MCF 10A (cell line): ENCODE data around the gene KRT72. TPM values are rescaled to one million over a fixed set of nuclear protein-coding genes. Genes with fewer than 3 reads are reported as not detected.

Source experiments
- BruUV-seq: library from RNA; stranded (reverse); fragments of 400-500 nt; replicated peaks from 2 replicates; lab custom pipeline; 2021; lab: Mats Ljungman, UMichigan
- CTCF ChIA-PET: fragments of 300-600 bp; sonication (Branson Sonifier 250); formaldehyde crosslinking; extraction: SDS; loops from one replicate; lab custom pipeline; 2021; ENCODE audit warnings: antibody characterized with exemption, inconsistent platforms; lab: Yijun Ruan, JAX
- POLR2A ChIA-PET: fragments of 300-600, 350-650 bp; sonication (Branson Sonifier 250); formaldehyde crosslinking; extraction: SDS; loops from one replicate; lab custom pipeline; 2020; ENCODE audit warnings: antibody characterized with exemption, inconsistent platforms; lab: Yijun Ruan, JAX
- DNase-seq: peaks from one replicate; pipeline ENCODE4 v3.0.0-alpha.2; 2018; ENCODE audit not compliant: unreplicated experiment
- H3K27ac Mint-ChIP-seq: one replicate; pipeline ENCODE4 v1.8.0; 2022; ENCODE audit warnings: mild to moderate bottlenecking, low read depth, mixed read lengths; ENCODE audit not compliant: unreplicated experiment
- H3K27me3 Mint-ChIP-seq: one replicate; pipeline ENCODE4 v1.8.0; 2022; ENCODE audit warnings: mixed read lengths; ENCODE audit not compliant: insufficient read depth, unreplicated experiment
- H3K36me3 Mint-ChIP-seq: one replicate; pipeline ENCODE4 v1.8.0; 2022; ENCODE audit warnings: mild to moderate bottlenecking, moderate library complexity, mixed read lengths; ENCODE audit not compliant: insufficient read depth, unreplicated experiment
- H3K4me1 Mint-ChIP-seq: one replicate; pipeline ENCODE4 v1.8.0; 2022; ENCODE audit warnings: mixed read lengths; ENCODE audit not compliant: insufficient read depth, unreplicated experiment
- H3K4me3 Mint-ChIP-seq: one replicate; pipeline ENCODE4 v1.8.0; 2022; ENCODE audit warnings: mild to moderate bottlenecking, moderate library complexity, mixed read lengths; ENCODE audit not compliant: unreplicated experiment
- H3K9me3 Mint-ChIP-seq: one replicate; pipeline ENCODE4 v1.8.0; 2022; ENCODE audit warnings: mixed read lengths; ENCODE audit not compliant: unreplicated experiment
- intact Hi-C: fragments of 100-400 bp; cut with micrococcal nuclease; formaldehyde crosslinking; loops from 2 replicates; pipeline ENCODE4 v1.14.1; 2022
- total RNA-seq: library from RNA; stranded (reverse); gene quantifications from 2 replicates; pipeline ENCODE4 v1.2.3, GENCODE V29; 2022
- TF ChIP-seq, protein P1 (sequence below): fragments of 200-600 bp; IDR thresholded peaks from one replicate; pipeline ENCODE4 v1.8.0; 2022; ENCODE audit warnings: antibody characterized with exemption, mild to moderate bottlenecking; ENCODE audit not compliant: unreplicated experiment

Gene KRT72
- total RNA-seq, 1 experiment from 2014 or later: not detected

DNA sequence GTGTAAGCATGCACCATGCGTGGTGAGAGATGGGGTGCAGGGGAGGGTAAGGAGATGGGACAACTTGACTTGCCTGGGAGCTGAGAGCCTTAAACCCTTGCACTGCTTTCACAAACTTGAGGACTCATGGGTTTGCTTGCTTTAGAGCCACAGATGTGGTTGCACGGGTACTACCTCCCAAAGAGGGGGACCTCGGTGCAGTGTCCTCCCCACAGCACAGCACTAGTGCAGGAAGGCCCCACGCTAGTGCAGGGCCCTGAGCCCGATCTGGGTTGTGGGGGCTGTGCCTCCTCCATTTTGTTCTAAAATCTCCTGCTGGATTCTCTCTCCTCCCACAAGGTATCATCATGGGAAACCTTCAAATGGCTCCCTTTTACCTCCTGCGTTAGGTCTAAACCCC lies 11.2 kb downstream of the KRT72 start:
- Mint-ChIP-seq H3K4me1 (no peaks in the 10 kb centered on the region), H3K27ac (no peak overlapping the region), H3K27me3 (peaks cover 22% of the 10 kb centered on the region), H3K9me3 (no peaks in the 10 kb centered on the region), H3K4me3 (no peak overlapping the region), H3K36me3 (no peaks in the 10 kb centered on the region)
- TF ChIP-seq, protein P1, sequence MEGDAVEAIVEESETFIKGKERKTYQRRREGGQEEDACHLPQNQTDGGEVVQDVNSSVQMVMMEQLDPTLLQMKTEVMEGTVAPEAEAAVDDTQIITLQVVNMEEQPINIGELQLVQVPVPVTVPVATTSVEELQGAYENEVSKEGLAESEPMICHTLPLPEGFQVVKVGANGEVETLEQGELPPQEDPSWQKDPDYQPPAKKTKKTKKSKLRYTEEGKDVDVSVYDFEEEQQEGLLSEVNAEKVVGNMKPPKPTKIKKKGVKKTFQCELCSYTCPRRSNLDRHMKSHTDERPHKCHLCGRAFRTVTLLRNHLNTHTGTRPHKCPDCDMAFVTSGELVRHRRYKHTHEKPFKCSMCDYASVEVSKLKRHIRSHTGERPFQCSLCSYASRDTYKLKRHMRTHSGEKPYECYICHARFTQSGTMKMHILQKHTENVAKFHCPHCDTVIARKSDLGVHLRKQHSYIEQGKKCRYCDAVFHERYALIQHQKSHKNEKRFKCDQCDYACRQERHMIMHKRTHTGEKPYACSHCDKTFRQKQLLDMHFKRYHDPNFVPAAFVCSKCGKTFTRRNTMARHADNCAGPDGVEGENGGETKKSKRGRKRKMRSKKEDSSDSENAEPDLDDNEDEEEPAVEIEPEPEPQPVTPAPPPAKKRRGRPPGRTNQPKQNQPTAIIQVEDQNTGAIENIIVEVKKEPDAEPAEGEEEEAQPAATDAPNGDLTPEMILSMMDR: no peak
- DNase-seq: no peak
- CTCF ChIA-PET: interaction anchor here (0.6 to 14.9 kb wide), 5 partner anchors 9 to 288 kb away, joined by 3 to 366 read pairs (median 4); no protein-coding TSS in a partner anchor
- no TSS peak for BruUV-seq
- POLR2A ChIA-PET: interaction anchor here (0.6 to 1.2 kb wide), 3 partner anchors 27 to 95 kb away, joined by 3 read pairs; partner anchors contain the start of gene KRT5
- intact Hi-C loops: loop anchor here (10.0 kb wide), 1 partner anchor 125 kb away; no protein-coding TSS in a partner anchor

DNA sequence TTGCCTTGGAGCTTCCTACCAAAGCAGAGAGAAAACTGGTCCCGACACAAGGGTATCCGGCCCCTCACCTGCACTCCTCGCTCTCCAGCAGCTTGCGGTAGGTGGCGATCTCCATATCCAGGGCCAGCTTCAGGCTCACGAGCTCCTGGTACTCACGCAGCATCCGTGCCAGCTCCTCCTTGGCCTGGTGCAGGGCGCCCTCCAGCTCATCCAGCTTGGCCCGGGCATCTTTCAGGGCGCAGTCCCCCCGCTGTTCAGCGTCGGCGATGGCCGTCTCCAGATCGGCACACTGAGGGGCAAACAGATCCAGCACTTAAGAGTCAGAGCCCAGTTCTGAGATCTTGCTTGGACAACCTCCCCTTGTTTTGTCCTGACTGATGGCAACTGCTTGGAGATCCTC lies 13.7 kb downstream of the KRT72 start:
- Mint-ChIP-seq H3K4me1 (no peaks in the 10 kb centered on the region), H3K9me3 (no peaks in the 10 kb centered on the region), H3K36me3 (no peaks in the 10 kb centered on the region), H3K27me3 (peaks cover 11% of the 10 kb centered on the region), H3K27ac (no peak overlapping the region), H3K4me3 (no peak overlapping the region)
- BruUV-seq: no TSS peak
- no peak for DNase-seq
- TF ChIP-seq, protein P1: no peak
- ChIA-PET CTCF (interaction anchor here (2.6 to 14.9 kb wide), 2 partner anchors 279 to 290 kb away, joined by 12 to 366 read pairs; no protein-coding TSS in a partner anchor), POLR2A (no interaction called here)
- intact Hi-C loops: no loop called here

DNA sequence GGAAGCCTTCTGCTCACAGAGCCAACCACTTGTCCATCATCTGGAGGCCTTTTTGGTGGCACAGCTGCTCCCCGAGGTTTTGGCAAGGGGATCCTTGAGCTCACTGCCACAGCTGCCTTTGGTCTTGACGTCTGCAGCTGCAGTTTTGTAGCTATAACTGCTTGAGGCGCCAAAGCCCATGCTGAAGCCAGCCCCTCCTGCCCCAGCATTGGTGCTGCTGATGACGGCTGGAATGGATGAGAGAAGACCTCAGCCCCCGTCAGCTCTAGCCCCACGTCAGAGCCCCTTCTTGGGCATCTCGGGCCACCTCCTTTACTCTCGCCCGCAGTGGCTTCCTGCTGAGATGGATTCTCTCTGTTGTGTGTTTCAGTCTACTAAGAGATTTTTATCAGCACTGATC lies 15.3 kb downstream of the KRT72 start:
- Mint-ChIP-seq H3K9me3 (no peaks in the 10 kb centered on the region), H3K4me3 (no peak overlapping the region), H3K27ac (no peak overlapping the region), H3K4me1 (peaks cover 13% of the 10 kb centered on the region), H3K27me3 (no peaks in the 10 kb centered on the region), H3K36me3 (no peaks in the 10 kb centered on the region)
- intact Hi-C loops: no loop called here
- ChIA-PET CTCF (interaction anchor here (0.6 to 14.9 kb wide), 5 partner anchors 16 to 395 kb away, joined by 3 to 366 read pairs (median 4); no protein-coding TSS in a partner anchor), POLR2A (interaction anchor here (0.6 kb wide), 1 partner anchor 289 kb away, joined by 3 read pairs; no protein-coding TSS in a partner anchor)
- BruUV-seq: no TSS peak
- no peak for DNase-seq
- TF ChIP-seq, protein P1: no peak

DNA sequence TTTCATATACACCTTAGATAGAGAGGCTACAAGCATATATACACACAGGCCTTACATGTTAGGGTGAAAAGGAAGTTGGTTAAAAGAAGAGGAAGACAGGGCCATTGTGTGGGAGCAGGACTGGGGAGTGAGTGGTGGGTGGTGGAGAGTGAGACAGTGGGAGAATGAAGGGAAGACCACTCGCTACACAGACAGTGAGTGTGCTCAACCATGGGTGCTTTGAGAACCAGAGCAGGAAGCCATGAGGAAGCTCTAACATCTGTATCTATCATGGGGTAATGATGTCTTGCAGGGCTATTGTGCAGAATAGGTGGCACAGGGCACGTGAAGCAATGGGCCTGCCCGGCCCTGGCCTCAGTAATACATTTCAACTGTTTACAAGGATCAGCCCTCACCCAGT lies 16.2 kb downstream of the KRT72 start:
- peaks cover 22% of the 10 kb centered on the region for H3K4me1 Mint-ChIP-seq
- no TSS peak for BruUV-seq
- no peak for DNase-seq
- POLR2A ChIA-PET: interaction anchor here (0.7 to 7.5 kb wide), 3 partner anchors 19 to 291 kb away, joined by 4 to 315 read pairs (median 6); partner anchors contain the start of gene KRT5
- no peak overlapping the region for H3K4me3 Mint-ChIP-seq
- H3K9me3 Mint-ChIP-seq: no peaks in the 10 kb centered on the region
- H3K36me3 Mint-ChIP-seq: no peaks in the 10 kb centered on the region
- no peaks in the 10 kb centered on the region for H3K27me3 Mint-ChIP-seq
- TF ChIP-seq, protein P1: no peak
- no peak overlapping the region for H3K27ac Mint-ChIP-seq
- CTCF ChIA-PET: interaction anchor here (0.6 to 14.9 kb wide), 8 partner anchors 60 to 445 kb away, joined by 3 to 366 read pairs (median 7); partner anchors contain the start of gene KRT5
- intact Hi-C loops: no loop called here
